NT2/D1 (cell line): Measurements from ENCODE around the gene ERN1.

Experiments
- DNase-seq: peaks from one replicate; pipeline ENCODE4 v3.0.0-alpha.2; 2011; ENCODE audit warnings: low read depth, low spot score
- H3K27me3 ChIP-seq: 2 replicates; pipeline ENCODE4 v1.6.0; 2011; ENCODE audit warnings: mild to moderate bottlenecking; ENCODE audit not compliant: insufficient read length, insufficient read depth
- H3K36me3 ChIP-seq: 2 replicates; pipeline ENCODE4 v1.6.1; 2011; ENCODE audit warnings: mild to moderate bottlenecking, low read length, mixed read lengths; ENCODE audit not compliant: insufficient read depth, insufficient read length
- H3K4me1 ChIP-seq: 2 replicates; pipeline ENCODE4 v1.5.1; 2011; ENCODE audit not compliant: insufficient read depth, insufficient read length
- H3K4me3 ChIP-seq: 2 replicates; pipeline ENCODE4 v1.5.1; 2011; ENCODE audit warnings: low read depth; ENCODE audit not compliant: insufficient read length
- H3K9ac ChIP-seq: 2 replicates; pipeline ENCODE4 v1.6.0; 2011; ENCODE audit warnings: low read depth; ENCODE audit not compliant: insufficient read length
- H3K9me3 ChIP-seq: 2 replicates; pipeline ENCODE4 v1.5.1; 2011; ENCODE audit warnings: mild to moderate bottlenecking, low read length; ENCODE audit not compliant: insufficient read depth
- SUZ12 ChIP-seq: IDR thresholded peaks from 2 replicates; pipeline ENCODE4 v1.6.1; 2011; ENCODE audit not compliant: insufficient read length, insufficient read depth; ENCODE audit errors: extremely low read depth
- YY1 ChIP-seq: IDR thresholded peaks from 2 replicates; pipeline ENCODE4 v1.6.1; 2011; ENCODE audit not compliant: insufficient read length, insufficient read depth
- ZNF274 ChIP-seq: IDR thresholded peaks from 2 replicates; pipeline ENCODE4 v1.6.1; 2011; ENCODE audit warnings: mild to moderate bottlenecking, low read depth, low read length

ERN1 gene

DNA sequence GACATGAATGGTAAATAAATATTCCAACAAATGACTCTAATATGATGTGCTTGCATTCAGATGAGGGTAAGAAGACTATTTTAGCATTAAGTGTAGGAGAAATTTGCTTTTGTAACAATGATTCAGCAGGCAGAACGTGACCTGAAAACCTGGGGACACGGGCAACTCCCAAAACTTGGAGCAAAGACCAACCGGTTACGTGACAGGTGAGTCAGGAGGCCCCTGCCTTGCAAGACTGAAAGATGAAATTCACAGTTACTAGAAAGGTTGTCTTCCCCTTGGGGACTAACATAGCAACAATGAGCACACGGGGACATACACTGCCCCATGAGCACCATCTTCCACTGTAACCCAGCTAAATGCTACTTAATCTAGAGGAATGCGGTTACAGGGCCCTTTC is 33.5 kb upstream of the ERN1 start:
- Histone ChIP-seq H3K4me1 (peaks cover 5% of the 10 kb centered on the region), H3K27me3 (no peaks in the 10 kb centered on the region), H3K9me3 (no peaks in the 10 kb centered on the region), H3K4me3 (no peak overlapping the region), H3K36me3 (peaks cover 14% of the 10 kb centered on the region), H3K9ac (no peak overlapping the region)
- no peak for DNase-seq
- no peak for TF ChIP-seq YY1
- TF ChIP-seq SUZ12 = no peak
- TF ChIP-seq ZNF274 = no peak

DNA sequence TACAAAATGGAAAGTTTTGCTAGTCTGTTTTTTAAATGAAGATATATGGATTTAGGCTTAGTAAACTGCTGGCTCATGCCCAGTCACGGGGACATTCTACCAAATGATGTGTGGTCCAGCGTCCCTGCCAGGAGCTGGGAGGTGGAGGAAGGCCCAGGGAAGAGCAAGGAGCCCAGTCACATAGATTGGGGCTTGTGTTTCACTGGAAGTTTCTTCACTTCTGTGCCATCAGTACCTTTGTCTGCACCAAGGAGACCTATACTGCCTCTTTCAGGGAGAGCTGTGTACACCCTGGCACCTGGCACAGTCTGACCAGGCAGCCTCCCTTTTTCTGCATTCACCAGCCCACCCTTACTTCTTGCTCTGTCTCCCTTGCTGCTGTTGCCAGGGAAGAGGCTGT is 32.6 kb upstream of the ERN1 start:
- peaks cover 13% of the 10 kb centered on the region for H3K4me1 ChIP-seq
- no peak overlapping the region for H3K4me3 ChIP-seq
- no peaks in the 10 kb centered on the region for H3K27me3 ChIP-seq
- no peaks in the 10 kb centered on the region for H3K9me3 ChIP-seq
- no peak overlapping the region for H3K9ac ChIP-seq
- DNase-seq = no peak
- H3K36me3 ChIP-seq = peaks cover 14% of the 10 kb centered on the region
- no peak for TF ChIP-seq ZNF274
- TF ChIP-seq YY1 = no peak
- TF ChIP-seq SUZ12 = no peak

DNA sequence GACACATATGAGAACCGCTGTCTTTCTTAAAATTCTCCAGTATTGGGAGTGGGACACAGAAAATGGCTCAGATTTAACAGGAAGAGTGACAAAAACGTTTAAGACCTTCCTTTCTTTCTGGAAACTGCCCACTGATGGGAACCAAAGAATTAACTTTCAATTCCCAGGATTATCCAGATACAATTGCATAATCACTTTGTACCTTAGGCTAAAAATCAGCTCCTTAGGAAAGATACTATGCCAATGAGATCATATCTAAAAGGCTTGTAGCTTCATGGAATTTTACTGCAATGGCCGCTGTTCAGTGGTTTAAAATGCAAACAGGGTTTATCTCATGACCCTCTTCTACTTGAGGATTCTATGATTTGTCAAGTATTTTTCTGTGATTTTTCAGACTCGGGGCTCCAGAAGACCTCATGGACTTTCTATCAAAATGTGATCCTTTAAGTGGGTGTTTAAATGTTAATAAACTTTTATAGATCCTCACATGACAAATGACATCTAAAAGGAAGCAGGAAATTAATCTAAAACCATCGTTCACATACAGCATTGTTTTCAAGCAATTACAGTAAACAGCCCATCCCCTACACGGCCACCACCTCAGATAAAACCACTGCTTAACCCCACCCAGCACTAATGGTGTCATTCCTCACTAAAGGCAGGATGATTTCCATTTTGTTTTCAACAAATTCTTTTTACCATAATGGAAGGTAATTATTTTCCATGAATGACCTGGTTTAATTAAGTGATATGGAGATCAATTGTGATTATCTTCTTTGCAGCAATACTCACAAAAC is 31.6 kb upstream of the ERN1 start:
- no peak for DNase-seq
- Histone ChIP-seq H3K4me3 (no peak overlapping the region), H3K9ac (no peak overlapping the region), H3K4me1 (peaks cover 13% of the 10 kb centered on the region), H3K27me3 (no peaks in the 10 kb centered on the region), H3K9me3 (no peaks in the 10 kb centered on the region), H3K36me3 (peaks cover 14% of the 10 kb centered on the region)
- no peak for TF ChIP-seq SUZ12
- no peak for TF ChIP-seq ZNF274
- TF ChIP-seq YY1 = no peak

DNA sequence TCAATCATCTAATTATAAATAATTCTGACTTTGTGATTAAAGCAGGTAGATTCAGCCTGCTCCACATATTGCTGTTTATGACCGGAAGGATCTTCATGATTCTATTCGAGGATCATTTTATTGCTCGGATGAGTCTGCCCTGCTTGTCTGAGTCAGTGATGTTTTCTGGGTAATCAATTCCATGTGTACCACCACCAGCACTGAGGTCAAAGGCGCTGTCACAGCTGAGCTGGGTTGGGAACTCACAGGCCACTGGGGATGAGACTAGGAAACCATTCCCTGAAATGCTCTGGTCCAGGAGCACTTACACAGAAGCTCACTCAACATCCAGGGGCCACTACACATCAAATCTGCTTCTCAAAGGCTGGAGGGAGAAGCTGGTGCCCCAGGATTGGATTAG is 30.4 kb upstream of the ERN1 start:
- Histone ChIP-seq H3K9me3 (no peaks in the 10 kb centered on the region), H3K27me3 (no peaks in the 10 kb centered on the region), H3K4me3 (no peak overlapping the region), H3K9ac (no peak overlapping the region), H3K4me1 (peaks cover 16% of the 10 kb centered on the region), H3K36me3 (peaks cover 7% of the 10 kb centered on the region)
- TF ChIP-seq ZNF274 (no peak), YY1 (no peak), SUZ12 (no peak)
- no peak for DNase-seq

DNA sequence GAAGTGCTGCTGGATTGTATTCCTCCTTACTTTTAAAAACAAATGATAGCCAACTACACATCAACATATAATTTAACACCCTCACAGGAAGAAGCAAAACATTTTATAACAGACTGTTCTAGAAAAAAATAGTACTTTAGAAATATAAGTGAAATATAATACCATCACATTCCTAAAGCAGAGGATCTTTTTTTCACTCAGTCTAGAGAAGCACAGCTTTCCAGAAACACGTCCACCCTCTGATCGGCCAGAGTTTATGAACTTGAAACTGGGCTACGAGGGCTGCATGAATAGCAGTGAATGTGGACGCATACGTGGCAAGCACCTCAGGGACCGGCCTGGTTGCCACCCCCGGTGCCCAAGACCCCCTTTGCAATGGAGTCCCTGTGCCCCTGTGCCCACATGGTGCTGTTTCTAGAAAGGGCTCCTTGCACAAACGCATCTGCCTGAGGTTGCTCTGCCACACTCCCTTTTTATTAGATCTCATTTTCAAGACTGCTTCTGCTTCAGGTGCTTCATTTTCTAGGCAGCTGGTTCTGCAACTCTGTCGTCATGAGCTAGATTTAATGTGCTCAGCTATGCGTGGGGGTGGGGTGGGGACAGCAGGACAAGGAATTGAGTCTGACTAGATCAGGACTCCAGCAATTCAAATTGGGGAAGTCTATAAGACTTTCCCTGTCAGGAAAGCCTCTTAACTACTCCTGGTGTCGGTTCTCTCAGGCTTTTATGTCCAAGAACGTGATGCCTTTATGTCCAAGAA is 29.1 kb upstream of the ERN1 start:
- Histone ChIP-seq H3K9me3 (no peaks in the 10 kb centered on the region), H3K4me3 (no peak overlapping the region), H3K27me3 (no peaks in the 10 kb centered on the region)

DNA sequence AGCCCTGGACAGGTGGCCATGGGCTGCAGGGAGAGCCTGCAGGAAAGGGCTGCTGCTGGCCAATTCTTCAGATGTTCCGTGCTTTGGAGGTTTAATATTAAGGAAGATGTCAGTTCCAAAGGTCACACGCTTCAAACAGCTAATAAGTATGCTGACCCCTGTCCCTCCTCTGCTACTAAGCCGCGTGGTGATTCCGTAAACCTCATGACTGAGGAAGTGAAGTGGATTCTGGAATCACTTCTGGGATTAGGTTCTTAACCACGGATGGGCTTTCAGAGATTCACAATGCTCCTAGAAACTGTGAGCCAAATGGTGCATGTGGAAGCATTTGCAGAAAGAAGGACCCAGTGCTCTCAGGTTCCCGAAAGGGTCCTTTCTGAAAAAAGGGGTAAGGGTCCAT is 28.5 kb upstream of the ERN1 start:
- TF ChIP-seq YY1 (no peak), ZNF274 (no peak), SUZ12 (no peak)
- H3K36me3 ChIP-seq = peaks cover 9% of the 10 kb centered on the region
- H3K4me3 ChIP-seq = no peak overlapping the region
- H3K9ac ChIP-seq = no peak overlapping the region
- H3K27me3 ChIP-seq = no peaks in the 10 kb centered on the region
- H3K9me3 ChIP-seq = no peaks in the 10 kb centered on the region
- H3K4me1 ChIP-seq = peaks cover 19% of the 10 kb centered on the region
- DNase-seq = no peak

More for the DNA sequence above, 29.1 kb upstream of the ERN1 start:
- H3K9ac ChIP-seq = no peak overlapping the region
- peaks cover 19% of the 10 kb centered on the region for H3K4me1 ChIP-seq
- no peak for TF ChIP-seq SUZ12
- TF ChIP-seq ZNF274 = no peak
- TF ChIP-seq YY1 = no peak
- DNase-seq = no peak
- H3K36me3 ChIP-seq = peaks cover 5% of the 10 kb centered on the region

DNA sequence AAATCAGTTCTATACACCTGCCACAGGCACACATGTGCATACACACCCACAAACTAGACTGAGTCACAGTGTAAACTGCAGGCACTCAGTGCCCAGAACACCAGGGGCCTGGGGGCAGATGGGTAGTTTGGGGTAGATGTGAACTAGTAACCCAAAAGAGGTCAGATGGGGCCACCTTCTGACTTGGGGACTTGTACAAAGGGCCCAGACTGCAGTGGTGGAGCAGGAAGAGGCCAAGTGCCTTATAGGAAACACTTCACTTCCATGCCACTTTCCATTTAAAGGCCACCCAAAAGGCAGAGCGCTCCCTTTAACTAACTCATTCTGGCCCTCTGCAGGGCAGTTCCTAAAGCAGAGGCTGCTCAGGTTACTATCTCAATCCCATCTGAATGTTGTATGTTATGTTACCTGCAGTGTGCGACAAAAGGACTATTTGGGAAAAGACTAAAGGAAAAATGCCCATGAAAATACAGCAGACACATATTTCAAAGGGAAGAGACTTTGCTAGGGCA is 27.8 kb upstream of the ERN1 start:
- Histone ChIP-seq H3K9me3 (no peaks in the 10 kb centered on the region), H3K36me3 (peaks cover 13% of the 10 kb centered on the region), H3K4me1 (peaks cover 19% of the 10 kb centered on the region), H3K9ac (no peak overlapping the region), H3K27me3 (no peaks in the 10 kb centered on the region), H3K4me3 (no peak overlapping the region)
- no peak for DNase-seq
- TF ChIP-seq SUZ12 (no peak), YY1 (no peak), ZNF274 (no peak)
